H1 (cell line): Measurements from ENCODE around the gene OR5B3. TPM values are rescaled to one million over a fixed set of nuclear protein-coding genes. Genes with fewer than 3 reads are reported as not detected.

Source experiments
- CTCF ChIA-PET: fragments of 300-600 bp; sonication (Branson Sonifier 250); formaldehyde crosslinking; loops from one replicate; lab custom pipeline; 2021; ENCODE audit not compliant: partially characterized antibody; lab: Charles Lee
- POLR2A ChIA-PET: fragments of 300-600 bp; sonication (Branson Sonifier 250); formaldehyde crosslinking; loops from one replicate; lab custom pipeline; 2021; ENCODE audit warnings: inconsistent platforms; ENCODE audit not compliant: partially characterized antibody; lab: Charles Lee
- DNase-seq, 2 experiments: peaks; one replicate each; pipeline versions ENCODE4 v3.0.0 to v3.0.0-alpha.2; 2010 to 2022; ENCODE audit warnings: low spot score in 2 of 2, low read depth in 1 of 2, mixed read lengths in 1 of 2
- FAIRE-seq: peaks from 2 replicates; lab custom pipeline; 2011; peaks lifted over from hg19 to GRCh38; lab: Jason Lieb, UNC
- H2AFZ ChIP-seq: 2 replicates; pipeline ENCODE4 v1.8.1; 2012; ENCODE audit warnings: low read length, inconsistent platforms
- H2AK5ac ChIP-seq: 2 replicates; pipeline ENCODE4 v1.6.1; 2013; ENCODE audit warnings: low read depth, low read length
- H2BK120ac ChIP-seq: replicated peaks from 2 replicates; pipeline ENCODE3; 2013; ENCODE audit warnings: low read depth, low read length, inconsistent platforms
- H2BK12ac ChIP-seq: 2 replicates; pipeline ENCODE4 v1.6.1; 2013; ENCODE audit warnings: low read depth, low read length
- H2BK15ac ChIP-seq: 2 replicates; pipeline ENCODE4 v1.6.1; 2013; ENCODE audit warnings: low read length
- H2BK20ac ChIP-seq: 2 replicates; pipeline ENCODE4 v1.6.1; 2013; ENCODE audit warnings: low read length
- H2BK5ac ChIP-seq: 2 replicates; pipeline ENCODE4 v1.6.1; 2013; ENCODE audit warnings: low read depth, low read length
- H3K14ac ChIP-seq: 2 replicates; pipeline ENCODE4 v1.6.1; 2013; ENCODE audit warnings: inconsistent platforms; ENCODE audit not compliant: insufficient read length
- H3K18ac ChIP-seq: 2 replicates; pipeline ENCODE4 v1.6.1; 2013; ENCODE audit warnings: low read length; ENCODE audit errors: extremely low read depth
- H3K23ac ChIP-seq: 2 replicates; pipeline ENCODE4 v1.6.1; 2013; ENCODE audit warnings: inconsistent platforms; ENCODE audit not compliant: insufficient read length
- H3K23me2 ChIP-seq: 2 replicates; pipeline ENCODE4 v1.6.1; 2013; ENCODE audit warnings: low read depth, low read length
- H3K27ac ChIP-seq: 2 replicates; pipeline ENCODE4 v1.6.1; 2011; ENCODE audit warnings: low read depth, low read length, inconsistent platforms
- H3K27me3 ChIP-seq, 4 experiments: replicated peaks in 1 of 4; 1 replicate in 1 of 4; 2 replicates in 3 of 4; pipeline versions ENCODE4 v1.6.1 to v1.8.1; 2011 to 2013; ENCODE audit warnings: low read length in 3 of 4, mild to moderate bottlenecking in 3 of 4, inconsistent platforms in 2 of 4, mixed read lengths in 2 of 4, moderate library complexity in 1 of 4; ENCODE audit not compliant: control insufficient read depth in 3 of 4, insufficient read depth in 3 of 4; ENCODE audit errors: extremely low read depth in 1 of 4
- H3K36me3 ChIP-seq, 4 experiments: 2 replicates each; pipeline versions ENCODE4 v1.6.1 to v1.8.1; 2011 to 2013; ENCODE audit warnings: mild to moderate bottlenecking in 4 of 4, low read length in 3 of 4, moderate library complexity in 2 of 4, control low read depth in 1 of 4, inconsistent platforms in 1 of 4; ENCODE audit not compliant: insufficient read depth in 4 of 4, control insufficient read depth in 2 of 4
- H3K4ac ChIP-seq: replicated peaks from 2 replicates; pipeline ENCODE3; 2013; ENCODE audit warnings: low read length, low read depth, mixed read lengths, inconsistent platforms; ENCODE audit not compliant: insufficient read length
- H3K4me1 ChIP-seq, 4 experiments: replicated peaks in 1 of 4; 1 replicate in 1 of 4; 2 replicates in 3 of 4; pipeline versions ENCODE4 v1.6.1 to v1.8.1; 2011 to 2013; ENCODE audit warnings: low read length in 3 of 4, inconsistent platforms in 2 of 4, mixed read lengths in 1 of 4; ENCODE audit not compliant: insufficient read depth in 4 of 4, control insufficient read depth in 3 of 4
- H3K4me2 ChIP-seq, 2 experiments: 2 replicates each; pipeline versions ENCODE4 v1.6.1 to v1.8.1; 2011 to 2013; ENCODE audit warnings: low read depth in 2 of 2, low read length in 2 of 2, control low read depth in 1 of 2, inconsistent platforms in 1 of 2, mild to moderate bottlenecking in 1 of 2; ENCODE audit not compliant: insufficient read depth in 1 of 2
- H3K4me3 ChIP-seq, 4 experiments: fragments of 200-600, 300-600 bp in 1 of 4; sonication (generic), shearing (Covaris generic), sonication (Bioruptor Twin) in 1 of 4; 2 replicates each; pipeline versions ENCODE4 v1.5.1 to v1.8.1; 2011 to 2016; ENCODE audit warnings: low read length in 4 of 4, low read depth in 3 of 4, control low read depth in 2 of 4, inconsistent platforms in 2 of 4, mild to moderate bottlenecking in 2 of 4, mixed read lengths in 1 of 4, moderate library complexity in 1 of 4; ENCODE audit not compliant: insufficient read depth in 2 of 4; ENCODE audit errors: extremely low read depth in 1 of 4
- H3K56ac ChIP-seq: replicated peaks from 2 replicates; pipeline ENCODE3; 2013; ENCODE audit warnings: low read depth, mild to moderate bottlenecking, mixed read lengths, low read length, inconsistent platforms; ENCODE audit not compliant: insufficient read length
- H3K79me1 ChIP-seq: 2 replicates; pipeline ENCODE4 v1.6.1; 2013; ENCODE audit warnings: low read depth, low read length, control low read depth
- H3K79me2 ChIP-seq, 2 experiments: 2 replicates each; pipeline versions ENCODE4 v1.6.1 to v1.8.1; 2012 to 2013; ENCODE audit warnings: low read length in 2 of 2, mild to moderate bottlenecking in 2 of 2, inconsistent platforms in 1 of 2; ENCODE audit not compliant: insufficient read depth in 2 of 2, control insufficient read depth in 1 of 2
- H3K9ac ChIP-seq, 4 experiments: replicated peaks in 1 of 4; 1 replicate in 1 of 4; 2 replicates in 3 of 4; pipeline versions ENCODE4 v1.6.1 to v1.8.1; 2011 to 2013; ENCODE audit warnings: low read depth in 3 of 4, low read length in 3 of 4, control low read depth in 2 of 4, mild to moderate bottlenecking in 2 of 4, moderate library complexity in 2 of 4, inconsistent platforms in 1 of 4; ENCODE audit errors: extremely low read depth in 1 of 4
- H3K9me3 ChIP-seq, 2 experiments: 2 replicates each; pipeline versions ENCODE4 v1.6.1 to v1.8.1; 2012 to 2013; ENCODE audit warnings: mild to moderate bottlenecking in 2 of 2, moderate library complexity in 2 of 2, control low read depth in 1 of 2, inconsistent platforms in 1 of 2, low read depth in 1 of 2, low read length in 1 of 2, mixed read lengths in 1 of 2; ENCODE audit not compliant: insufficient read depth in 2 of 2
- H4K20me1 ChIP-seq, 2 experiments: replicated peaks in 1 of 2; 2 replicates each; pipeline versions ENCODE3 to v1.8.1; 2011 to 2013; ENCODE audit warnings: inconsistent platforms in 2 of 2, low read length in 2 of 2, mild to moderate bottlenecking in 1 of 2; ENCODE audit not compliant: insufficient read depth in 2 of 2, control insufficient read depth in 1 of 2
- H4K5ac ChIP-seq: 2 replicates; pipeline ENCODE4 v1.6.1; 2013; ENCODE audit warnings: low read length, low read depth, mixed read lengths, inconsistent platforms; ENCODE audit not compliant: insufficient read length
- H4K8ac ChIP-seq: 2 replicates; pipeline ENCODE4 v1.8.0; 2013; ENCODE audit warnings: mild to moderate bottlenecking, moderate library complexity, low read length, inconsistent platforms; ENCODE audit not compliant: insufficient read depth; ENCODE audit errors: extremely low read depth
- H4K91ac ChIP-seq: replicated peaks from 2 replicates; pipeline ENCODE3; 2013; ENCODE audit warnings: low read length, mixed read lengths, inconsistent platforms; ENCODE audit not compliant: insufficient read length
- BACH1 ChIP-seq: IDR thresholded peaks from 2 replicates; pipeline ENCODE4 v1.6.1; 2012; ENCODE audit warnings: low read length, improper control_type of control experiment
- BCL11A ChIP-seq, 2 experiments: IDR thresholded peaks; one replicate each; pipeline ENCODE4 v1.6.1; 2011; ENCODE audit warnings: low read depth in 2 of 2, low read length in 2 of 2, mild to moderate bottlenecking in 2 of 2
- FOSL1 ChIP-seq: IDR thresholded peaks from 2 replicates; pipeline ENCODE4 v1.6.1; 2011; ENCODE audit warnings: mild to moderate bottlenecking, low read depth, low read length, moderate library complexity; ENCODE audit not compliant: insufficient read depth
- KDM1A ChIP-seq: fragments of 200-600, 300-600 bp; sonication (generic); IDR thresholded peaks from 2 replicates; pipeline ENCODE4 v1.7.1; 2016; ENCODE audit warnings: mild to moderate bottlenecking, low read length, borderline replicate concordance
- NANOG ChIP-seq: IDR thresholded peaks from 2 replicates; pipeline ENCODE4 v1.6.1; 2011; ENCODE audit warnings: low read length, low read depth, mild to moderate bottlenecking, inconsistent platforms; ENCODE audit not compliant: insufficient read depth, poor library complexity, severe bottlenecking
- NRF1 ChIP-seq: IDR thresholded peaks from 2 replicates; pipeline ENCODE4 v1.6.1; 2011; ENCODE audit warnings: mild to moderate bottlenecking, low read depth, low read length, improper control_type of control experiment
- PHF8 ChIP-seq: fragments of 200-600 bp; sonication (generic); conservative IDR thresholded peaks from 2 replicates; pipeline ENCODE4 v1.7.1; 2012; ENCODE audit warnings: low read depth, mild to moderate bottlenecking, inconsistent platforms, low read length, moderate library complexity
- POLR2AphosphoS5 ChIP-seq: IDR thresholded peaks from 2 replicates; pipeline ENCODE4 v1.6.1; 2011; ENCODE audit warnings: low read depth, low read length
- POU5F1 ChIP-seq: IDR thresholded peaks from 2 replicates; pipeline ENCODE4 v1.6.1; 2011; ENCODE audit warnings: low read depth, mild to moderate bottlenecking, low read length, moderate library complexity
- RAD21 ChIP-seq, 2 experiments: IDR thresholded peaks in 1 of 2; conservative IDR thresholded peaks in 1 of 2; 2 replicates each; pipeline ENCODE4 v1.6.1; 2011; ENCODE audit warnings: low read depth in 2 of 2, low read length in 2 of 2, improper control_type of control experiment in 1 of 2, inconsistent platforms in 1 of 2, mild to moderate bottlenecking in 1 of 2, moderate library complexity in 1 of 2
- SRF ChIP-seq: IDR thresholded peaks from 2 replicates; pipeline ENCODE4 v1.6.1; 2011; ENCODE audit warnings: mild to moderate bottlenecking, low read depth, low read length, moderate library complexity
- TAF1 ChIP-seq: IDR thresholded peaks from 2 replicates; pipeline ENCODE4 v1.6.1; 2011; ENCODE audit warnings: mild to moderate bottlenecking, low read depth, low read length
- TAF7 ChIP-seq: optimal IDR thresholded peaks from 2 replicates; pipeline ENCODE3; 2011; ENCODE audit warnings: low read depth, mild to moderate bottlenecking, inconsistent platforms, low read length, moderate library complexity, borderline replicate concordance
- USF2 ChIP-seq: IDR thresholded peaks from 2 replicates; pipeline ENCODE4 v1.6.1; 2011; ENCODE audit warnings: low read length, improper control_type of control experiment
- WGBS, 2 experiments: shearing (Covaris generic) in 1 of 2; methylation state at CpG; one replicate each; pipeline versions ENCODE4 v1.1.6 to v1.1.7; 2013 to 2015; ENCODE audit warnings: low lambda C conversion rate in 2 of 2, mixed read lengths in 2 of 2, inconsistent platforms in 1 of 2, low coverage in 1 of 2, missing lambda C conversion rate in 1 of 2; ENCODE audit not compliant: insufficient replicate concordance in 2 of 2, insufficient coverage in 1 of 2, insufficient read length in 1 of 2; ENCODE audit errors: extremely low coverage in 1 of 2, missing lambda C conversion rate in 1 of 2; 5-methylcytosine and 5-hydroxymethylcytosine counted together
- polyA plus RNA-seq, 7 experiments: library from polyadenylated mRNA; depleted of rRNA in 3 of 7; stranded (reverse) in 5 of 7; unstranded in 2 of 7; fragments of >200 nt in 5 of 7; fragments of 200-250 nt in 2 of 7; gene quantifications; 1 replicate in 5 of 7; 2 replicates in 1 of 7; 4 replicates in 1 of 7; pipeline versions ENCODE4 v1.2.1 to v1.2.3, GENCODE V29; 2011 to 2013; ENCODE audit warnings: missing spikeins in 2 of 7, mixed read lengths in 2 of 7
- total RNA-seq: library from RNA; stranded (reverse); fragmentation: NEBNext Ultra II Directional; extraction: Animal tissue kit (Norgen Biotek cat#: 25700); gene quantifications from 2 replicates; pipeline ENCODE4 v1.2.1, GENCODE V29; 2021

Gene OR5B3
- total and polyA plus RNA-seq, 2 of the 8 experiments (the other 6 are each of a cell fraction or from before 2014, with no cell fraction given): not detected

- Histone ChIP-seq H3K4me3 (no peak overlapping the region), H3K9ac (no peak overlapping the region), H4K91ac (no peak overlapping the region), H3K4me1 (no peaks in the 10 kb centered on the region), H2AFZ (no peak overlapping the region), H3K27ac (no peak overlapping the region), H2BK5ac (no peak overlapping the region), H3K56ac (no peak overlapping the region), H3K9me3 (peaks cover 0 to 6% of the 10 kb centered on the region in 2 experiments; a peak in 1 of 4 replicates), H2BK12ac (no peak overlapping the region), H3K23ac (no peak overlapping the region), H3K79me1 (no peaks in the 10 kb centered on the region), H2BK20ac (no peak overlapping the region), H3K79me2 (no peaks in the 10 kb centered on the region), H3K27me3 (no peaks in the 10 kb centered on the region), H3K23me2 (no peaks in the 10 kb centered on the region), H3K36me3 (no peaks in the 10 kb centered on the region), H3K18ac (no peak overlapping the region), H4K5ac (no peak overlapping the region), H2AK5ac (no peak overlapping the region), H2BK15ac (no peak overlapping the region), H4K20me1 (no peaks in the 10 kb centered on the region), H3K4ac (no peak overlapping the region), H4K8ac (no peak overlapping the region), H3K4me2 (no peak overlapping the region), H3K14ac (no peak overlapping the region), H2BK120ac (no peak overlapping the region)
- WGBS, 2 experiments: 71% methylated on average over 3 of the region's 3 CpGs; no CpG with 5 or more reads in 1 of the 2 experiments
- FAIRE-seq (no peak), DNase-seq (no peak)
- ChIA-PET POLR2A (no interaction called here), CTCF (no interaction called here)
- TF ChIP-seq TAF7 (no peak), USF2 (no peak), BACH1 (no peak), TAF1 (no peak), POU5F1 (no peak), SRF (no peak), POLR2AphosphoS5 (no peak), NRF1 (no peak), PHF8 (no peak), KDM1A (no peak), RAD21 (IDR thresholded peaks at IDR 0.05 in 1 of 2, conservative IDR thresholded peaks at IDR 0.05 in 1 of 2; ENCODE audit: low read depth in 2 of 2, low read length in 2 of 2) (no peak), NANOG (no peak), BCL11A (IDR thresholded peaks at IDR 0.05; ENCODE audit: low read depth in 2 of 2, low read length in 2 of 2) (no peak), FOSL1 (no peak)
Measured at GRCh38 chr11:58451585-58451984, 44.9 kb upstream of the OR5B3 start.
